GM19025 (cell line): Measurements from ENCODE around the gene PSMB7.

Experiments
- ATAC-seq: cut with Tn5 transposase; IDR thresholded peaks from one replicate; pipeline ENCODE4 v1.9.1; 2021; ENCODE audit warnings: mild to moderate bottlenecking, low read depth, moderate library complexity; ENCODE audit not compliant: unreplicated experiment

Gene PSMB7

GRCh38 chr9:124359855-124360678, 55.2 kb downstream of the PSMB7 start:
- no peak for ATAC-seq

- no peak for ATAC-seq
These were observed 55.8 kb downstream of the PSMB7 start for GRCh38 chr9:124359426-124359825.

- no peak for ATAC-seq
These were observed 56.6 kb downstream of the PSMB7 start for GRCh38 chr9:124358631-124359030.

DNA sequence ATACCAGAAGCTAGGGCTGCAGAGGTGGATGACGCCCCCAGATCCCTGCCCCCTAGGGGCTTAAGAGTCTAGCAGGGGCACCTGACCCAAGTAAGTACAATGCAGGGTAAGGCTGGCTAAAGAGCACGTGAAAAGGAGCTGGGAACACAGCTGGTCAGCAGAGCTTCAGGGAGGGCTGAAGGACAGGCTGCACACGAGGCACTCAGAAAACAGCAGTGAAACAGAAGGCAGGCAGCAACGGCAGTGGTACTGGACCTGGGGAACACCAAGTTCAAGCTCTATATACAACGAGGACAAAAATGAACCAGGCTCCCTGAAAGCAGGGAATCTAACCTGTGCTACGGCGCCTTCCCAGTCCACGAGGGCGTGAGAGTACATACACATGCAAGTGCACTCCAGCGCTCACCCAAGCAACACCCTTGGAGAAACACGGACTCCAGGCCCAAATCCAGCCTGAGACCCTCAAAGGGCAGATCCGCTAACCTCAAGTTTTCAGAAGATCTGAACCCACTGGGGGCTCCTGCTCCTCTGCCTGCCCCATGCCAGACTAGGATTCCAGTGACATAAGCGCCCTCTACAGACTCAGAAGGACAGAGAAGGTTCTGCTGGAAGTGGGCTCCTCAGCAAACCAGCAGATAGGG, 57.4 kb downstream of the PSMB7 start:
- ATAC-seq, result no peak

DNA sequence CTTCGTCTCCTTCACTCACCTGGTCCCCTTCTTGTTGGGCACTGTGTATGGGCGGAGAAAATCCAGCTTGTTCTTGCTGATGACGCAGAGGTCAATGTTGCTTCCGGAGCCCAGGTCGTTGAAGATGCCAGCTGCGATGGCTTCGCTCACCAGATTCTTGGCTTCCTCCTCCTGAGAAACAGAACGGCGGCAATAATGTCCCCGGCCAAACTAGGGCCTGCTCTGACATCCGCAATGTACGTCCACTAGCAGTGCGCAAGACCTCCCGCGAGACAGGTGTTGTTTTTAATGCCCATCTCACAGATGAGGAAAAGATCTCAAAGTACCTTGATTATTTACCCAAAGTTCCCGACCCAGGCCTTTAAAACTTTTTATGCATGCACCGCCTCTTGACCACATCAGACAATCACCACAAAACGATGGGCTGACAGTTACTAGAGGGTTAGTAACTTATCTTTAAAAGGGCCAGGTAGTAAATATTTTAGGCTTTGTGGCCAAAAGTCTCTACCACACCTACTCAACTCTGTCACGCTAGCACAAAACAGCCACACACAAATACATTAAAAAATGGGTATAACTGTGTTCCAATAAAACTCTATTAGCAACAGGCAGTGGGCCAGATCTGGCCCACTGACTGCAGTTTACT, 58.4 kb downstream of the PSMB7 start:
- ATAC-seq, result no peak

DNA sequence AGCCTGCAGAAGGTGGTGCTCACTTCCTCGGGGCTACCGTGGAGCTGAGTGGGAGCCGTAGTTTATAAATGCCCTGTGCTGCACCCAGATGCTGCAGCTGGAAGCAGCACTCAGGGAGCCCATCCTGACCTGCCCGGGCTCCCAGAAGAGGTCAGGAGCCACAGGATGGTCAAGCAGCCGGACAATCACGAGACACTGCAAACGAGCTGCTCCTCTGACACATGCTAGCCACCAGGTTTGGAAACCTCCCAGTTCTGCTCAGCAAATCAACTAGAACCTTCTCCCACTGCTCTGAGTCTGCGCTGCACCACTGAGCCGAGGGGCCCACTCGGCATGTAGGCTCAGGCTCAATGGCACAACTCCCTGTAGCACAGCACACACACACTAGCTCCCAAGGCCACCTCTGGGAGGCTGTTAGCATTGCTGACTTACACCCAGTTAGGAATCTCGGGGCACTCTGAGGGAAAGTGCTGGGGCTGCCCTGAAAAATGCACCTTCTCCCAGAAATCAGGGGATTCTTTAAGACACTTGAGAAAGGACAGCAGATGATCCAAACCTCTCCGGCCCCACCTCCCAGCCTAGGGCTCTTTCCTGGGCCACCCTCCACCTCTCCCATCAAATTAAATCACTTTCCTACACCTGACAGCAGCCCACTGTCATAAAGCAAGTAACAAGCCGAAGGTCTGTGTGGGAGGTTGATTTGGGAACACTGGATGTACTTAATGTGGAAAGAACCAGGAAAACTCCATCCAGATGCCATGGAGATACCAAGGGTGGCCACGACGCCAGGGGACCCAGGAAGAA, 59.1 kb downstream of the PSMB7 start:
- no peak for ATAC-seq

GRCh38 chr9:124355039-124355940, 60.0 kb downstream of the PSMB7 start:
- ATAC-seq, result no peak

DNA sequence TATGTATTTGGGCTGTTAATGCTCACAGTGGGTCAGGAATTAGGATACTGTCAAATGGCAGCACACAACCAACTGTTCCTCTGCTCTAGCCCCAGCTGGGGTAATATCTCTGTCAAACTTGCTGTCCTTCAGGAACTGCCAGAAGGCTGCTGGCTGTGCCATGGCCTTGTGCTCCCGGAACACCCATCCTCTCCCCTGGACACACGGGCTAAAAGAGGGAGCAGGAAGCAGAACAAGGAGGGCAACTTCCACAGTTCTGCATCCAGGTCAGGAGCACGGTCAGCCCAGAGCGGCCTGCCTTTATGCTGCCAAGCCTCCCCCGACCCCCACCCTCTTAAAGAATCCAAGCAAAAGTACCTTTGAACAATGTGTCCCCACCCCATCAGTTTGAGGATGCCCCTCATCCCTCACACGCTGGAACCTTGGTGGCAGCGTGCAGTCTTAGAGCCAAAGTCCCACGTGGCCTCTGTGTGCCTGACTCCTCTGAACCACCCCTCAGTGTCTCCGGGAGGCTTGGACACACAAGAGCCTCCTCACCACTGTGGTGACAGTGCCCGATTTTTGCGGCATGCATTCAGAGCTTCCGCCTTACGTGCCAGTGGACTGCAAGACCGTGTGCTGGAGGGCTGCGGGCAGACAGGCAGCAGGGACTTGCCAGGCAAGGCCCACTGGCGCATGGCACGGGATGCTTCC, 60.8 kb downstream of the PSMB7 start:
- no peak for ATAC-seq

DNA sequence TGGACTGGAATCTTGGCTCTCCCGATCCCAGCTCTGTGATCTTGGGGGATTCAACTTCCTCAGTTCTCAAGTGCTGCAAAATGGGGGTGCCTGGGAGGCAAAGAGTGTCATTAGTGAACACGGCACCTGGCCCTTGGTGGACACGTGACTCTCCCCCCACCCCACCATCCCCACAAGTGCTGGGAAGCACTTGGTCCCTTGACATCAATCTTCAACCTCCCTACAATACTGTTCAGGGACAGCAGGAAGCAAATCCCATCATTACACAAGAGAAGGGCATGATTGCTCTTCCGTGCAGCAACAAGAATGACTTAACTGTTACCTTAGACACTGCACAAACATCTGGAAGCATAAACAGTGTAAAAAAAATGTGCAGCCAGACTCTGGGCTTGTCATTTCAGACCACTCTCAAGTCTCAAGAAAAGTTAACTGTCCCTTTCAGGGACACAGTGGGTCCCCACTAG, 61.4 kb downstream of the PSMB7 start:
- ATAC-seq, result no peak

- no peak for ATAC-seq
These were observed 62.0 kb downstream of the PSMB7 start for GRCh38 chr9:124353166-124353768.

DNA sequence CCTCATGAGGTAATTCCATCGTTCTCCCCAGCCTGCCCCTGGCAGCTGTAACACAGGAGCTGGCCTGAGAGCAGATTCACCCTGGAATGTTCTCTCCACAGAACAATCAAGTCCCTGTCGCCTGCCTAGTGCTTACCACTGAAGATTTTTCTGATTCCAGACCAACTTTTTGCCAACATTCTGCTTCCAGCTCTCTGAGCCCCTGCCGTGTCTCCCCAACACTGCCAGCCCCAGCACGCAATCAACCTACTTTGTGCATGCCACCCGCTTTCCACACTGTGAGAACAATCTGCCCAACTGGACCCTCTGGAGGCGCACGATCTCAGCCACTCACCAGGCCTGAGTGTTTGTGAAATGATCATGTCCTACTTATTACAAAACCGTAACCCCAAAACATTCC, 62.6 kb downstream of the PSMB7 start:
- no peak for ATAC-seq

- no peak for ATAC-seq
These were observed 63.4 kb downstream of the PSMB7 start for GRCh38 chr9:124351672-124352468.

- ATAC-seq, result no peak
These were observed 64.6 kb downstream of the PSMB7 start for GRCh38 chr9:124350494-124351263.

DNA sequence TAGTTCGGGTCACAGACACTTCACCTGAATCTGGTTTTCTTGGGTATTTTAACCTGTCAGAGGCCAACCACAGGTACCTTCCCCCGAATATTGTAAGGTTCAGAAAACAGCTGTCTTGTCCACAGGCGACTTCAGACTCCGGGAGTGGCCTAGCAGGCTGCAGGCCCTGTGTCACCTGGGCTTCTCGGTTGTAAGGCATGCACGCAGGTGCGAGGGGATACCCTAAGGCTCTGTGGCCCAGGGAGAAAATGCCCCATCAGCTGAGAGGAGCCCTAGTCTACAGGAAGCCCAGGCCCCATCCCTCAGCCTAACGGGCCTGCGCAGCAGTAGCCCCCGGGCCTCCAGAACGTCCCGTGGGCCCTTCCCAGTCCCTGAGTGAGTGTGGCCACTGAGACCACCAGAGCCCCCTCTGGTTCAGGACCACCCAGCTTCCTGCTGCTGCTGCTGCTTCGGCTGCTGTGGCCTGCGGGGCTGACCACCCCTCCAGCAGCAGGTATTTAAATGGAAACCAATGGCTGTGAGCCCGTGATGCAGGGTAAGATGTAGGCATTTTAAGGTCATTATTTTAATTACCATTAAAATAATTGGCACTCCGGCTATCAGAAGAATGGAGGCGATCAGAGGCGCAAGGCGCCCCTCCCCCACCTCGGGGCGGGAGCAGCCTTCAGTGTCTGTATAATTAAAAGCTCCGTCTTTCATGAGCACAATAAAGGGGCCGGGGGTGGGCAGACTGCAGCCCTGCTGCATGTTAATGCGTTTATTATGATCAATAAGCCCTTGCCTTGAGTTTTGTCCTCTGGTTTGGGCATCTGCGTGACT, 65.4 kb downstream of the PSMB7 start:
- ATAC-seq, result no peak

DNA sequence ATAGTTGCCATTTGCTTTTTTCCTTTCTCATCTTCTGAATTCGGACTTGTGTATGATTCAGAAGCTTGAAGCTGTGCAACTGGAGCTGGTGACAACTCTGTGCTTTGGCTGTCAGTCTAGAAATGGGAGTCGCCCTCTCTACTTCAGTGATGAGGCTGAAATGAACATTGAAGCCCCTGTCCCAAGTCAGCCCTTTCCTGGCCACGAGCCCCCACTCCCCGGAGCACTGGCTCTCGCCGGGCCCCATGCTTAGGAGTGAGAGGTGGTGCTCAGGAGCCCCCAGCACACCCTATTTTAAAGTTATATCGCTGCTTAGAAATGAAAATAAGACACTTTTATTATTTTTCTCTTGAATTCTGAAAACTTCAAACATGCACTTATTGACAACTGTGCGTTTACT, 66.0 kb downstream of the PSMB7 start:
- no peak for ATAC-seq

DNA sequence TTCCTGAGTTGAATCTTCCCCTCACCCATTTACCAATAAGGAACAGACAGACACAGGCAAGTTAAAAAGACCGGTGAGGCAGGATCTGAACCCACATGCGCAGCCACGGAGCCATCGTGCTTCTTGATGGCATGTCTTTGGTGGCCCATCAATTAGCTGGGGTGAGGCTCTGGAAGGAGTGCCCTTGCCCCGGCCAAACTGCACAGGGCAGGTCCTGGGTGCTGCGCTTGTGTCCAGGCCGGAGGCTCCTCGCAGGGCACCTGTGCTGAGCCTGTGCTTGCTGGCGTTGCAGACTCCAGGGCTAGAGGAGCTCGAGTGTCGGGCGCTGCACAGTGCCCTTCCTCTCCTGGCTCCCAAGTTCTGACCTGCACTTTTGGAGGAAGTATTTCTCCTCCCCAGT, 66.4 kb downstream of the PSMB7 start:
- ATAC-seq, result no peak
